Measurements from ENCODE around the gene TFF3. TPM values are rescaled to one million over a fixed set of nuclear protein-coding genes. Genes with fewer than 3 reads are reported as not detected.

TFF3 gene
- total RNA-seq, 1 experiment from 2014 or later = not detected

DNA sequence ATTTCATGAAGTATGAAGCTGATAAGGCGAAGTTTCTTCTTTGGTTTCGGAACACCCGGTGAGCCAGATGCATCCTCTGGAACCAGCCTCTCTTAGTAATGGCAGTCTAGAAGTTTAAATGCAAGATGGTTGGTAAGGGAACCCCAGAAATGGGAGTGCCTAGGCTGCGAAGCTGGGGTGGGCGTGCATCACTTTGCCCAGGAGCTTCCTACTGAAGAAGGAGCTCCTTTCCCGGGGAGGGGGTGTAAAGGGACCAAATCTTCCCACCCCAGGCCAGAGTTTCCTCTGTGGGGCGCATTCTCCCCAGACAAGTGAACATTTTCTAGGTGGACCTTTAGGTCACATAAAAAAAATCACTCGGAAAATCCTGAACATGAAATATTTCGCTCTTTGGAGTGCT lies 31.2 kb upstream of the TFF3 start:
- CTCF ChIA-PET = no interaction called here
- POLR2A ChIA-PET (ENCODE audit: unreplicated experiment) = no interaction called here

DNA sequence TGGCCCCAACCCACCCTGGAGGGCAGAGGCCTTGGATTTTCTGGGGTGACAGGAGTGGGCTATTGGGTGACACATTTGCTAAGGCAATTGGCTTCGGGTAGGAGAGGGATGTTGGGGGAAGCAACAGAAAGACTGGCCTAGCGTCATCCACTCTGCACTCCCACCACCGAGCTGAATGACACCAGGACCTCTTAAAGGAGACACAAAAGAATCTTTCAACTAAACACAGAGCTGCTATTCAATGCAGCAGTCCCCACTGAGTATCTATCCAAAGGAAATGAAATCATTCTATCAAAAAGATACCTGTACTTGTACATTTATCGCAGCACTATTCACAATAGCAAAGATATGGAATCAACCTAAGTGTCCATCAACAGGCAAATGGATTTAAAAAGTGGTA lies 29.4 kb upstream of the TFF3 start:
- no peak for TF ChIP-seq EZH2 (IDR thresholded peaks at IDR 0.05; ENCODE audit: low read depth)
- TF ChIP-seq, protein P1, sequence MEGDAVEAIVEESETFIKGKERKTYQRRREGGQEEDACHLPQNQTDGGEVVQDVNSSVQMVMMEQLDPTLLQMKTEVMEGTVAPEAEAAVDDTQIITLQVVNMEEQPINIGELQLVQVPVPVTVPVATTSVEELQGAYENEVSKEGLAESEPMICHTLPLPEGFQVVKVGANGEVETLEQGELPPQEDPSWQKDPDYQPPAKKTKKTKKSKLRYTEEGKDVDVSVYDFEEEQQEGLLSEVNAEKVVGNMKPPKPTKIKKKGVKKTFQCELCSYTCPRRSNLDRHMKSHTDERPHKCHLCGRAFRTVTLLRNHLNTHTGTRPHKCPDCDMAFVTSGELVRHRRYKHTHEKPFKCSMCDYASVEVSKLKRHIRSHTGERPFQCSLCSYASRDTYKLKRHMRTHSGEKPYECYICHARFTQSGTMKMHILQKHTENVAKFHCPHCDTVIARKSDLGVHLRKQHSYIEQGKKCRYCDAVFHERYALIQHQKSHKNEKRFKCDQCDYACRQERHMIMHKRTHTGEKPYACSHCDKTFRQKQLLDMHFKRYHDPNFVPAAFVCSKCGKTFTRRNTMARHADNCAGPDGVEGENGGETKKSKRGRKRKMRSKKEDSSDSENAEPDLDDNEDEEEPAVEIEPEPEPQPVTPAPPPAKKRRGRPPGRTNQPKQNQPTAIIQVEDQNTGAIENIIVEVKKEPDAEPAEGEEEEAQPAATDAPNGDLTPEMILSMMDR (conservative IDR thresholded peaks at IDR 0.05) = no peak
- H3K4me3 ChIP-seq = no peak overlapping the region
- ChIA-PET CTCF (no interaction called here), POLR2A (ENCODE audit: unreplicated experiment) (no interaction called here)
- no peaks in the 10 kb centered on the region for H3K27me3 ChIP-seq (ENCODE audit: insufficient read depth, low read depth)
- no peaks in the 10 kb centered on the region for H3K79me2 ChIP-seq (ENCODE audit: low read depth)
- no peaks in the 10 kb centered on the region for H4K20me1 ChIP-seq (ENCODE audit: insufficient read depth)
- H3K4me2 ChIP-seq = no peak overlapping the region
- intact Hi-C loops (cut with micrococcal nuclease; ENCODE audit: unreplicated experiment) = no loop called here
- no peak overlapping the region for H2AFZ ChIP-seq
- H3K9me2 ChIP-seq (ENCODE audit: insufficient read depth) = no peaks in the 10 kb centered on the region
- no peaks in the 10 kb centered on the region for H3F3A ChIP-seq (ENCODE audit: insufficient read depth, low read depth)
- H3K36me3 ChIP-seq (ENCODE audit: low read depth) = no peaks in the 10 kb centered on the region
- BruUV-seq (replicated peaks) = no TSS peak
- H3K4me1 ChIP-seq (replicated peaks; ENCODE audit: insufficient read depth) = no peaks in the 10 kb centered on the region
- H3K27ac ChIP-seq = no peak overlapping the region
- H3K9me3 ChIP-seq (ENCODE audit: insufficient read depth, low read depth) = no peaks in the 10 kb centered on the region
- DNase-seq = no peak

More for the DNA sequence above, 31.2 kb upstream of the TFF3 start:
- Histone ChIP-seq H3K27ac (no peak overlapping the region), H3K36me3 (ENCODE audit: low read depth) (no peaks in the 10 kb centered on the region), H3K9me2 (ENCODE audit: insufficient read depth) (no peaks in the 10 kb centered on the region), H3K9me3 (ENCODE audit: insufficient read depth, low read depth) (no peaks in the 10 kb centered on the region), H3K4me3 (no peak overlapping the region), H2AFZ (no peak overlapping the region), H3K4me1 (replicated peaks; ENCODE audit: insufficient read depth) (peaks cover 8% of the 10 kb centered on the region; the same call in 1 of the 2 replicates), H4K20me1 (ENCODE audit: insufficient read depth) (no peaks in the 10 kb centered on the region), H3F3A (ENCODE audit: insufficient read depth, low read depth) (no peaks in the 10 kb centered on the region), H3K4me2 (no peak overlapping the region), H3K79me2 (ENCODE audit: low read depth) (no peaks in the 10 kb centered on the region), H3K27me3 (ENCODE audit: insufficient read depth, low read depth) (no peaks in the 10 kb centered on the region)
- intact Hi-C loops (cut with micrococcal nuclease; ENCODE audit: unreplicated experiment) = no loop called here
- no peak for DNase-seq
- TF ChIP-seq EZH2 (IDR thresholded peaks at IDR 0.05; ENCODE audit: low read depth) = no peak
- TF ChIP-seq, protein P1 (conservative IDR thresholded peaks at IDR 0.05) = no peak
- no TSS peak for BruUV-seq (replicated peaks)

DNA sequence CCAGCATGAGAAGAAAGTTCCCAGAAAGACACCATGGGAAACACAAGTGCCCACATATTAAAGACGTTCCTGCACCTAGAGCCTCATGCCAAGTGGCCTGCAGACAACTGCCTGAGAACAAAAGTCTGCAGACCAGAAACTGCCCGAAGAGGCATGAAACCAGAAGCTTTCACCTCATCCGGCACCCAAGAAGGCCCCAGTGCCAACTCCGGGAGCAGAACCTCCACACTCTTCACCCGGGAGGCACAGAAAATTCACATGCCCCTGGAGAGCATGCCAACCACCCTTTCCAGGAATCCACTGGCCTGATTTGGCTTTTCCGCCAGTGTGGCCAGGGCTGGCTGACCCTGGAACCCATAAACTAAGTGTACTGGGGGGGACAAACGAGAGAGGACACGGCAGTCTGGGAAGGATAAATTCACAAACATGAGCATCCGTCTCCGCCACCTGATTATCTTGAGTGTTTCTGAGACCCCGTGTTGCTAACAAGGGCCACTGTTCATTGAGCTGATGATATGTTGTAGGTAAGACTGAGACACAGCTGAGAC lies 28.8 kb upstream of the TFF3 start:
- Histone ChIP-seq H3K27ac (no peak overlapping the region), H2AFZ (no peak overlapping the region), H3K9me2 (ENCODE audit: insufficient read depth) (no peaks in the 10 kb centered on the region), H3F3A (ENCODE audit: insufficient read depth, low read depth) (no peaks in the 10 kb centered on the region), H3K27me3 (ENCODE audit: insufficient read depth, low read depth) (no peaks in the 10 kb centered on the region), H3K79me2 (ENCODE audit: low read depth) (no peaks in the 10 kb centered on the region), H3K9me3 (ENCODE audit: insufficient read depth, low read depth) (no peaks in the 10 kb centered on the region), H4K20me1 (ENCODE audit: insufficient read depth) (no peaks in the 10 kb centered on the region), H3K4me1 (replicated peaks; ENCODE audit: insufficient read depth) (no peaks in the 10 kb centered on the region), H3K4me3 (no peak overlapping the region), H3K4me2 (no peak overlapping the region), H3K36me3 (ENCODE audit: low read depth) (no peaks in the 10 kb centered on the region)
- no peak for TF ChIP-seq EZH2 (IDR thresholded peaks at IDR 0.05; ENCODE audit: low read depth)
- TF ChIP-seq, protein P1 (conservative IDR thresholded peaks at IDR 0.05) = no peak
- DNase-seq = no peak
- BruUV-seq (replicated peaks) = no TSS peak
- intact Hi-C loops (cut with micrococcal nuclease; ENCODE audit: unreplicated experiment) = no loop called here
- ChIA-PET POLR2A (ENCODE audit: unreplicated experiment) (no interaction called here), CTCF (no interaction called here)
